Measurements from ENCODE around the gene PPIF. TPM values are rescaled to one million over a fixed set of nuclear protein-coding genes. Genes with fewer than 3 reads are reported as not detected.
A peak's percentile ranks its signal among the peaks of the same experiment; 100 is the strongest.

The PPIF gene
- total RNA-seq, 4 donors from 2014 or later = 34.2 to 141 (median 94.5) TPM

- DNase-seq (ENCODE audit: low spot score) (no peak), ATAC-seq (ENCODE audit: low FRiP score) (peak; percentile 9)
- no peak for TF ChIP-seq CTCF (IDR thresholded peaks at IDR 0.05)
These were observed 32.3 kb downstream of the PPIF start for GRCh38 chr10:79379512-79380124.

DNA sequence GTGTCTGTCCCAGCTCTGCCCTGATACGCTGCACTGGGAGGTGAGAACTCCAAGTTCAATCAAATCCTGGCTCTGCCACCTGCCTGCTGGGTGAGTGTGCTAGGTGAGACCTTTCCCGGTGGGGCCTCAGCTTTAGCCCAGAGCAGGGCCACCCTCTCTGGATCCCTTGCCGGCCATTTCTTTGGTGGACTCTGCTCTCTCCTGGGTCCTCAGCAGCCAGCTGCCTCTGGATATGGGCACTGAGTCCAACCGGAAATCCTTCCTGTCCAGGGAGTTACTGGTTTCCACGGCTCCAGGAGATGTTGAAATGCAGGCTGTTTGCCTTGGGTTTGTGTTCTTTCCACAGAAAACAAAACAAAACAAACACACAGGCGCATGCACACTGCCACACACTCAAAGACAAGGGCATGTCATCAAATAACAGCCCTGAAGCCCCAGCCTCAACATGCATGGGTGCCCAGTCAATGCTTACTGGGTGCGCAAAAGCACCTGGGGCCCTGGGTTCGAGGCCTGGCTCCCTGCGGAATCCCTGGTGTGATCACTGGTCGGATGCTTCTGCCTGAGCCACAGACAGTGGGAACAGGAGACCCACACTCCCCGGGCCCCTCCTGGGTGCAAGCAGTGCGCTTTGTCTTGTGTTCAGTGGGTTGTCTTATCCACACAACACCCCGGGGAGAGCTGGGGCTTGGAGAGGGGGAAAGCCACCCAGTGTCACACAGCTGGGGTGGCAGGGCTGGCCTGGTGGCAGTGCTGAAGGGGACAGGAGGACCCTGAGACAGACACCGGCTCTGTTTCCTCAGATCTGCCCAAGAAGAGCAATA is 33.1 kb downstream of the PPIF start:
- ATAC-seq (ENCODE audit: low FRiP score) = peak; percentile 50
- TF ChIP-seq CTCF (IDR thresholded peaks at IDR 0.05) = no peak
- no peak for DNase-seq (ENCODE audit: low spot score)

DNA sequence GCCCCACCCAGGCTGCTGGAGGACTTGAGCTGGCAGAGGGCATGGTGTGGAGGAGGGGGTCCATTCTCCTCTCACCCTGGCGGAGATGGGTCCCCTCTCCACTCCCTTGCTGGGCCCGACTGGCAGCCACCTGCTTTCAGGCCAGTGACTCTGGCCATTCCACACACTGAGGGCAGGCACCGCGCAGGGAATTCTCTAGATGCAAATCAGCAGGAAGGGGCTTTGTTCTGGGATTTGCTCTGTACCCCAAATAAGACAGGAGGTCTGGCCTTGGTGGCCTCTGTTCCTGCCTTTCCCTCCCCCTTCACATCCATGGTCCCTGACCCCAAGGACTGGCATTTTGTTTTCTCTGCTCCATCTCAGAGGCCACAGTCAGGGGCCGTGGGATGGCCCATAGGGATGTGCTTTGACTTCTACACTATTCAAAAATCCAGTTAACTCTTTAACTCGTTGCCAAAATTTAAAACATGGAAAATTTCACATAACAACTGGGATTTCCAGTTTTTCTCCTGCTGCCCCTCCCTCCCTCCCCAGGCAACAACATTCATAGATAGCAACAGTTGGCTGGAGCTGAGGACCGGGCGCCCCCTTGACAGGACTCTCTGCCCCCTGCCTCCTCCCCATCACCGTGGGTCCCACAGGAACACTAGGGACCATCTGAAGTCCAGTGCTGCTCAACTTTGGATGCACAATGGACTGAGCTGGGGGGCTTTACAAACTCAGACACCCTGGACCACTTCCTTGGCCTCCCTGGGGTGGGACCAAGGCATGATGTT is 33.9 kb downstream of the PPIF start:
- no peak for ATAC-seq (ENCODE audit: low FRiP score)
- TF ChIP-seq CTCF (IDR thresholded peaks at IDR 0.05) = no peak
- no peak for DNase-seq (ENCODE audit: low spot score)

DNA sequence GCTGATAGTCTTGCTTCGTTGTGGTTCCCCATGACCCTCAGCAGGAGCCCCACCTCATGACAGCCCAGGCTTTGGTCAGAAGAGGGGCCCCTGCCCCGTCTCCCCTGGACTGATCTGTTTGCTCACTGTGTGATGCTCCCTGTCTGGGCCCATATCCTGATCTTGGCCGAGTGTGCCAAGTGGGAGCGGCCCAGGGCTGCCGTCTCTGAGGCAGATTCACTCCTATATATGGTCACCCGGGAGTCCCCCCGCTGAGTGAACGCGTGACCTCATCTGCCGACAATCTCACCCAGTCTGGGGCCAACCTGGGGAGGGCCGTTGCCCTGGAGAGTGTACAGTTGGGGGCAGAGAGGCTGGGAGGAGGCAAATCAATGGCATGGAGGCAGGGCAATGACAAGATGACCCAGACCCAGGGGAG is 34.5 kb downstream of the PPIF start:
- ATAC-seq (ENCODE audit: low FRiP score) (peak; percentile 34), DNase-seq (ENCODE audit: low spot score) (no peak)
- TF ChIP-seq CTCF (IDR thresholded peaks at IDR 0.05) = no peak

- no peak for TF ChIP-seq CTCF (IDR thresholded peaks at IDR 0.05)
- DNase-seq (ENCODE audit: low spot score) = no peak
- no peak for ATAC-seq (ENCODE audit: low FRiP score)
These were observed 35.2 kb downstream of the PPIF start for GRCh38 chr10:79382491-79382941.

- DNase-seq (ENCODE audit: low spot score) = no peak
These were observed 36.8 kb downstream of the PPIF start for GRCh38 chr10:79383974-79384606.

More at GRCh38 chr10:79383974-79384606, 36.8 kb downstream of the PPIF start:
- no peak for ATAC-seq (ENCODE audit: low FRiP score)
- no peak for TF ChIP-seq CTCF (IDR thresholded peaks at IDR 0.05)

All from omental fat pad (tissue), 4 donors.